K562 (cell line): ENCODE results near the gene ANKRD11.

Experiments used
- CTCF ChIP-seq, 3 experiments: IDR thresholded peaks in 2 of 3; conservative IDR thresholded peaks in 1 of 3; 2 replicates each; pipeline ENCODE4 v1.5.1; 2011 to 2012; ENCODE audit warnings: low read length in 3 of 3, mild to moderate bottlenecking in 3 of 3, control low read depth in 2 of 3, improper control_type of control experiment in 1 of 3, inconsistent platforms in 1 of 3, low read depth in 1 of 3, mixed read lengths in 1 of 3, moderate library complexity in 1 of 3; ENCODE audit not compliant: insufficient read depth in 2 of 3
- MAFF ChIP-seq: IDR thresholded peaks from 2 replicates; pipeline ENCODE4 v1.6.1; 2012; ENCODE audit warnings: low read length, improper control_type of control experiment
- ZKSCAN3 ChIP-seq: fragments of 250-450 bp; sonication (Bioruptor Pico); IDR thresholded peaks from 2 replicates; pipeline ENCODE4 v1.4.0; 2020

GRCh38 chr16:89536371-89536770 is 46.0 kb upstream of the ANKRD11 start:
- no peak for TF ChIP-seq ZKSCAN3 (CRISPR knock-in tag)
- no peak for TF ChIP-seq MAFF
- TF ChIP-seq CTCF (IDR thresholded peaks at IDR 0.05 in 2 of 3, conservative IDR thresholded peaks at IDR 0.05 in 1 of 3; ENCODE audit: insufficient read depth in 2 of 3, low read depth in 1 of 3, low read length in 3 of 3), result no peak
